Activated naive CD8-positive, alpha-beta T cell treated with anti-CD3 and anti-CD28 coated beads, Interleukin-2, amount 50 U/mL, for 16 hours (primary cell): ENCODE results near the gene SEZ6L2.

ENCODE experiments used
- DNase-seq: peaks from one replicate; pipeline ENCODE4 v3.0.0-alpha.2; 2020; ENCODE audit warnings: low read depth, low spot score

The SEZ6L2 gene

GRCh38 chr16:29825145-29826044 lies 74.0 kb downstream of the SEZ6L2 start:
- no peak for DNase-seq

GRCh38 chr16:29824589-29825144 lies 74.7 kb downstream of the SEZ6L2 start:
- DNase-seq = no peak

- no peak for DNase-seq
Measured at GRCh38 chr16:29821643-29822115, 77.7 kb downstream of the SEZ6L2 start.
